GM12874 (cell line): ENCODE measurements around the gene COL6A2.

Experiments
- TF ChIP-seq, protein P1 (sequence below): IDR thresholded peaks from 2 replicates; pipeline ENCODE4 v1.5.1; 2011; ENCODE audit warnings: low read depth, mild to moderate bottlenecking, control low read depth, low read length, moderate library complexity; ENCODE audit not compliant: insufficient read depth

COL6A2 gene

DNA sequence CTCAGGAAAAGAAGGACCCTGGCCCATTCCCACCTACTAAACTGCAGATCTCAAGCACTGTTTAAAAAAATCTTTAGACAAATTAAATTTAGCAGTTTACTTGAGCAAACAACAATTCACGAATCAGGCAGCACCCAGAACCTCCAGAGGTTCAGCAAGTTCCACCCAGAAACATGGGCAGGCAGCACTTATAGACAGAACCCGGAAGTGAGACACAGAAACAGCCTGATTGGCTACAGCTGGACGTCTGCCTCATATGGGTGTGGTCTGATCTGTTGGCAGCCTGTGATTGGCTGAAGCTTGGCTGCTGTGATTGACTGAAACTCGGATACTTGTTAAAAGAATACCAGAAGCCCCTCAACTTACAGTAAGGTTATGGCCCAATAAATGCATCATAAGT, 34.7 kb upstream of the COL6A2 start:
- TF ChIP-seq, protein P1, sequence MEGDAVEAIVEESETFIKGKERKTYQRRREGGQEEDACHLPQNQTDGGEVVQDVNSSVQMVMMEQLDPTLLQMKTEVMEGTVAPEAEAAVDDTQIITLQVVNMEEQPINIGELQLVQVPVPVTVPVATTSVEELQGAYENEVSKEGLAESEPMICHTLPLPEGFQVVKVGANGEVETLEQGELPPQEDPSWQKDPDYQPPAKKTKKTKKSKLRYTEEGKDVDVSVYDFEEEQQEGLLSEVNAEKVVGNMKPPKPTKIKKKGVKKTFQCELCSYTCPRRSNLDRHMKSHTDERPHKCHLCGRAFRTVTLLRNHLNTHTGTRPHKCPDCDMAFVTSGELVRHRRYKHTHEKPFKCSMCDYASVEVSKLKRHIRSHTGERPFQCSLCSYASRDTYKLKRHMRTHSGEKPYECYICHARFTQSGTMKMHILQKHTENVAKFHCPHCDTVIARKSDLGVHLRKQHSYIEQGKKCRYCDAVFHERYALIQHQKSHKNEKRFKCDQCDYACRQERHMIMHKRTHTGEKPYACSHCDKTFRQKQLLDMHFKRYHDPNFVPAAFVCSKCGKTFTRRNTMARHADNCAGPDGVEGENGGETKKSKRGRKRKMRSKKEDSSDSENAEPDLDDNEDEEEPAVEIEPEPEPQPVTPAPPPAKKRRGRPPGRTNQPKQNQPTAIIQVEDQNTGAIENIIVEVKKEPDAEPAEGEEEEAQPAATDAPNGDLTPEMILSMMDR = no peak

GRCh38 chr21:46063734-46064680, 33.9 kb upstream of the COL6A2 start:
- TF ChIP-seq, protein P1 = no peak

GRCh38 chr21:46064870-46065214, 33.1 kb upstream of the COL6A2 start:
- TF ChIP-seq, protein P1 = no peak

- TF ChIP-seq, protein P1 = no peak
Measured at GRCh38 chr21:46065215-46065913, 32.5 kb upstream of the COL6A2 start.

- TF ChIP-seq, protein P1 = no peak
Measured at GRCh38 chr21:46065914-46066551, 31.9 kb upstream of the COL6A2 start.

- TF ChIP-seq, protein P1 = no peak
Measured at GRCh38 chr21:46066591-46067331, 31.2 kb upstream of the COL6A2 start.
